Body of pancreas (tissue), 4 donors: ENCODE data around the gene ANAPC10. TPM values are rescaled to one million over a fixed set of nuclear protein-coding genes. Genes with fewer than 3 reads are reported as not detected.

ENCODE experiments used
- ATAC-seq: fragments of 150-250 bp; one replicate; pipeline ENCODE4 v1.9.1; 2016
- DNase-seq, 4 donors: peaks; one replicate each; pipeline ENCODE4 v3.0.0-alpha.2; 2019
- H3K27ac ChIP-seq, 4 donors: fragments of 200-600 bp; sonication (generic); 1 replicate in 3 of 4; 2 replicates in 1 of 4; pipeline versions ENCODE4 v1.5.1 to v1.6.1; 2016 to 2019; ENCODE audit warnings: mild to moderate bottlenecking in 1 of 4, mixed read lengths in 1 of 4, moderate library complexity in 1 of 4
- H3K27me3 ChIP-seq, 2 donors: fragments of 200-600 bp; sonication (generic); one replicate each; pipeline ENCODE4 v1.6.0; 2016; ENCODE audit warnings: mild to moderate bottlenecking in 1 of 2
- H3K36me3 ChIP-seq, 2 donors: fragments of 200-600 bp; sonication (generic); replicated peaks in 1 of 2; 2 replicates each; pipeline ENCODE4 v1.5.1; 2016; ENCODE audit warnings: low read depth in 2 of 2; ENCODE audit not compliant: insufficient read depth in 1 of 2
- H3K4me1 ChIP-seq: fragments of 200-600 bp; sonication (generic); one replicate; pipeline ENCODE4 v1.6.0; 2016
- H3K4me3 ChIP-seq, 2 donors: fragments of 200-600 bp; sonication (generic); 1 replicate in 1 of 2; 2 replicates in 1 of 2; pipeline ENCODE4 v1.5.1; 2016 to 2019
- H3K9me3 ChIP-seq, 3 donors: fragments of 200-600 bp; sonication (generic); 1 replicate in 2 of 3; 2 replicates in 1 of 3; pipeline ENCODE4 v1.5.1; 2016
- POLR2A ChIP-seq, 3 donors: fragments of 450-650 bp; IDR thresholded peaks; one replicate each; pipeline ENCODE4 v1.6.1; 2016; ENCODE audit warnings: antibody characterized with exemption in 3 of 3, mild to moderate bottlenecking in 2 of 3
- WGBS, 2 donors: methylation state at CpG; one replicate each; pipeline ENCODE4 v1.1.5; 2017; 5-methylcytosine and 5-hydroxymethylcytosine counted together
- intact Hi-C: fragments of 100-400 bp; cut with DNase I; formaldehyde crosslinking; loops from one replicate; pipeline ENCODE4 v1.15.1; 2023
- total RNA-seq, 2 donors: library from RNA; depleted of rRNA; stranded (reverse); fragments of >200 nt; gene quantifications; one replicate each; pipeline ENCODE4 v1.1.0, GENCODE V29; 2016
- TF ChIP-seq, protein P1 (sequence below), 7 experiments: fragments of 450-650 bp in 4 of 7; fragments of 200-600 bp in 3 of 7; sonication (generic) in 3 of 7; IDR thresholded peaks; one replicate each; pipeline ENCODE4 v1.5.1; 2016 to 2019; ENCODE audit warnings: antibody characterized with exemption in 7 of 7

ANAPC10 gene
- total RNA-seq, 2 donors from 2014 or later: 6.6 to 10.9 TPM

DNA sequence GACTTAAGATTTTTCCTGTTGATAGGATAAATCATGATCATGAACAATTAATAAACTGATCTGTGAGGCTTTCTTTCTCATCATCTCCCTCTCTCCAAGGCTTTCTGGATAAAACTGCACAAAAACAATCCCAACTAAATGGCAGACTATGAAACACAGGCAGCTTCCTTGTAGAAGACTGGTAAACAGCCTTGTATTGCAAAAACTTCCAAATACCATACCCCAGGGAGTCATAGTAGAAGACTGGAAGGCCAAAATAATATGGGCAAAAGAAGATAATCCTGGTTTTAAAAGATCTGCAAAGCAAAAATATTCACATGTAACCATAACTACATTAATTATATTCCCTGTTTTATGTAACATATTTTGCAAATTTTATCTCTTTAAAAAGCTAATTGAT, 113.0 kb downstream of the ANAPC10 start:
- Histone ChIP-seq H3K27ac (no peak overlapping the region), H3K36me3 (no peaks in the 10 kb centered on the region), H3K4me3 (no peak overlapping the region), H3K27me3 (no peaks in the 10 kb centered on the region), H3K9me3 (no peaks in the 10 kb centered on the region), H3K4me1 (no peaks in the 10 kb centered on the region)
- TF ChIP-seq, protein P1, sequence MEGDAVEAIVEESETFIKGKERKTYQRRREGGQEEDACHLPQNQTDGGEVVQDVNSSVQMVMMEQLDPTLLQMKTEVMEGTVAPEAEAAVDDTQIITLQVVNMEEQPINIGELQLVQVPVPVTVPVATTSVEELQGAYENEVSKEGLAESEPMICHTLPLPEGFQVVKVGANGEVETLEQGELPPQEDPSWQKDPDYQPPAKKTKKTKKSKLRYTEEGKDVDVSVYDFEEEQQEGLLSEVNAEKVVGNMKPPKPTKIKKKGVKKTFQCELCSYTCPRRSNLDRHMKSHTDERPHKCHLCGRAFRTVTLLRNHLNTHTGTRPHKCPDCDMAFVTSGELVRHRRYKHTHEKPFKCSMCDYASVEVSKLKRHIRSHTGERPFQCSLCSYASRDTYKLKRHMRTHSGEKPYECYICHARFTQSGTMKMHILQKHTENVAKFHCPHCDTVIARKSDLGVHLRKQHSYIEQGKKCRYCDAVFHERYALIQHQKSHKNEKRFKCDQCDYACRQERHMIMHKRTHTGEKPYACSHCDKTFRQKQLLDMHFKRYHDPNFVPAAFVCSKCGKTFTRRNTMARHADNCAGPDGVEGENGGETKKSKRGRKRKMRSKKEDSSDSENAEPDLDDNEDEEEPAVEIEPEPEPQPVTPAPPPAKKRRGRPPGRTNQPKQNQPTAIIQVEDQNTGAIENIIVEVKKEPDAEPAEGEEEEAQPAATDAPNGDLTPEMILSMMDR (IDR thresholded peaks at IDR 0.05): no peak
- TF ChIP-seq POLR2A (IDR thresholded peaks at IDR 0.05): no peak
- no peak for DNase-seq
- intact Hi-C loops: no loop called here
- ATAC-seq: no peak

DNA sequence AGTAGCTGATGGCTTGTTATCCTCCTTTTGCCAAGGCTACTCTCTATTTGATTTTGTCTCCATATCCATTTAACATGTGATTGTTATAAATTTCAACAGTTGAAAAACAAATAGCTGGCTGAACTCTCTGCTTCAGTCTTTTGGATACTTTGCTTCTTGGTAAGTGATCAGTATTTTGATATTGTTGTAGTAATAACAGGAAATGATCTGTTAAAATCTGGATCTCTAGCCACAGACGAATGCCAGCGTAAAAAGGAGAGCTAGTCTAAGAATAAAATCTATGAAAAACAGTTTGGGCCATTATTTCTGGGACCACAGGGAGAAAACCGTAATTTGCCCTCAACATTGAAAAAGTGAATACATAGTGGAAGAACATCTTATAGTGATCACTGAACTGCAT, 113.8 kb downstream of the ANAPC10 start:
- Histone ChIP-seq H3K27ac (no peak overlapping the region), H3K4me3 (no peak overlapping the region), H3K4me1 (no peaks in the 10 kb centered on the region), H3K36me3 (no peaks in the 10 kb centered on the region), H3K27me3 (no peaks in the 10 kb centered on the region), H3K9me3 (no peaks in the 10 kb centered on the region)
- no peak for DNase-seq
- WGBS, 2 donors: 84 to 89% methylated on average over 3 of the region's 3 CpGs
- ATAC-seq: no peak
- no peak for TF ChIP-seq POLR2A (IDR thresholded peaks at IDR 0.05)
- TF ChIP-seq, protein P1 (IDR thresholded peaks at IDR 0.05): no peak
- intact Hi-C loops: no loop called here

DNA sequence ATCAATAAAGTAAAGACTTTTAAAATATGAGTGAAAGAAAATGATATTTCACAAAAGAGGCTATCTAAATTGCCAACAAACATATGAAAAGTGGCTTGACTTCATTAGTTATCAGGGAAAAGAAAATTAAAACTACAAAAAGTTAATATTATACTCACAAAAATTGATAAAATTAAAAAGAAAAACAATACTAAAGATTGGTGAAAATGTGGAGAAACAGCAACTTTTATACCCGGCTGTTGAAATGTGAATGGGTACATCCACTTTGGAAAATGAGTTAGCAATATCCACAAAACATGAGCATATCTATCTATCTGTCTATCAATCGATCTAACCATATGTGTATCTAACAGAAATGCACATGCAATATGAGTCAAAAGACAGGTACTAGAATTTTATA, 122.3 kb downstream of the ANAPC10 start:
- DNase-seq (no peak), ATAC-seq (no peak)
- intact Hi-C loops: no loop called here
- H3K27me3 ChIP-seq: no peaks in the 10 kb centered on the region
- H3K9me3 ChIP-seq: no peaks in the 10 kb centered on the region
- no peak overlapping the region for H3K27ac ChIP-seq
- no peaks in the 10 kb centered on the region for H3K36me3 ChIP-seq
- no peaks in the 10 kb centered on the region for H3K4me1 ChIP-seq
- no peak overlapping the region for H3K4me3 ChIP-seq
- TF ChIP-seq, protein P1 (IDR thresholded peaks at IDR 0.05): no peak
- no peak for TF ChIP-seq POLR2A (IDR thresholded peaks at IDR 0.05)
- WGBS, 2 donors: 82 to 87% methylated on average over 2 of the region's 2 CpGs

DNA sequence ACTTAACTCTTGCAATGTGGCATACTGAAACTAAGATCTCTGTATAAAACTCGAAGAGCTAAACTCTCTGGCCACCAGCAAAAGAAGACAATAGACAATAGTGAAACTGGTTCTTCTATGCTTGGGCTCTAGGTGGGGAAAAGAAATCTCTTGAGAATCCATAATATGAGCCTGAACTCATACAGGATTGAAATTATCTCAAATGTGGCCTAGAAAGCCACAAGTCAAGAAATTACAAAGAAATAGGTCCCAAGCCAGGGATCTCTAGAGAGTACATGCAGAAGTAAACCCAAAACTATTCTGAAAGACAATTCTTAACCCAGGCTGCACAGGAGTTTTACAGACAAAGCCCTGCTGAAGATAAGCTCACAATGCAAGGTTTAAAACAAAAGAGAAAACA, 127.4 kb downstream of the ANAPC10 start:
- H3K9me3 ChIP-seq: no peaks in the 10 kb centered on the region
- no peaks in the 10 kb centered on the region for H3K27me3 ChIP-seq
- H3K27ac ChIP-seq: no peak overlapping the region
- 56 to 68% methylated on average over 1 of the region's 1 CpG for WGBS, 2 donors
- no peak for TF ChIP-seq POLR2A (IDR thresholded peaks at IDR 0.05)
- TF ChIP-seq, protein P1 (IDR thresholded peaks at IDR 0.05): no peak
- intact Hi-C loops: no loop called here
- no peaks in the 10 kb centered on the region for H3K36me3 ChIP-seq
- DNase-seq (no peak), ATAC-seq (no peak)
- H3K4me3 ChIP-seq: no peak overlapping the region
- H3K4me1 ChIP-seq: no peaks in the 10 kb centered on the region

DNA sequence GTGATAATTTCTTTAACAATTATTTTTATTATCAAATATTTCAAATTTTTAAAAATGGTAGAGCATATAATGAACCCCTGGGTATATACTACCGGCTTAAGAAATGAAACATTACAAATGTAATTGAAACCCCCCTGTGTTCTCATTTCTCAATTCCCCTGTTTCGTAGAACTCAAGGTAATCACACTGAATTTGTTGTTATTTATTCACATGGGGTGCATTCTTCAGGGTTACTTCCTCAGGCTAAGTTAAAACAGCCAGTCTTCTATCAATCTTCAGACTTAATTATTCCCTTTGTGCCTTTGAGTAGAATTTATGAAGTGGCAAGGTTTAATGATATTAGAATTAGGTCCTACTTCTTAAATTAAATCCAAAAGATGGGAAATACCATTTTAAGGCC, 128.2 kb downstream of the ANAPC10 start:
- no peaks in the 10 kb centered on the region for H3K9me3 ChIP-seq
- DNase-seq: no peak
- WGBS, 2 donors: 83 to 91% methylated on average over 2 of the region's 2 CpGs
- ATAC-seq: no peak
- no peak overlapping the region for H3K4me3 ChIP-seq
- H3K4me1 ChIP-seq: no peaks in the 10 kb centered on the region
- intact Hi-C loops: no loop called here
- no peak for TF ChIP-seq POLR2A (IDR thresholded peaks at IDR 0.05)
- TF ChIP-seq, protein P1 (IDR thresholded peaks at IDR 0.05): no peak
- H3K27me3 ChIP-seq: no peaks in the 10 kb centered on the region
- H3K36me3 ChIP-seq: no peaks in the 10 kb centered on the region
- no peak overlapping the region for H3K27ac ChIP-seq
